Body of pancreas (tissue), 4 donors: ENCODE results near the gene P2RX5. TPM values are rescaled to one million over a fixed set of nuclear protein-coding genes. Genes with fewer than 3 reads are reported as not detected.

Source experiments
- ATAC-seq: fragments of 150-250 bp; one replicate; pipeline ENCODE4 v1.9.1; 2016
- DNase-seq, 4 donors: peaks; one replicate each; pipeline ENCODE4 v3.0.0-alpha.2; 2019
- H3K27ac ChIP-seq, 4 donors: fragments of 200-600 bp; sonication (generic); 1 replicate in 3 of 4; 2 replicates in 1 of 4; pipeline versions ENCODE4 v1.5.1 to v1.6.1; 2016 to 2019; ENCODE audit warnings: mild to moderate bottlenecking in 1 of 4, mixed read lengths in 1 of 4, moderate library complexity in 1 of 4
- H3K27me3 ChIP-seq, 2 donors: fragments of 200-600 bp; sonication (generic); one replicate each; pipeline ENCODE4 v1.6.0; 2016; ENCODE audit warnings: mild to moderate bottlenecking in 1 of 2
- H3K36me3 ChIP-seq, 2 donors: fragments of 200-600 bp; sonication (generic); replicated peaks in 1 of 2; 2 replicates each; pipeline ENCODE4 v1.5.1; 2016; ENCODE audit warnings: low read depth in 2 of 2; ENCODE audit not compliant: insufficient read depth in 1 of 2
- H3K4me1 ChIP-seq: fragments of 200-600 bp; sonication (generic); one replicate; pipeline ENCODE4 v1.6.0; 2016
- H3K4me3 ChIP-seq, 2 donors: fragments of 200-600 bp; sonication (generic); 1 replicate in 1 of 2; 2 replicates in 1 of 2; pipeline ENCODE4 v1.5.1; 2016 to 2019
- H3K9me3 ChIP-seq, 3 donors: fragments of 200-600 bp; sonication (generic); 1 replicate in 2 of 3; 2 replicates in 1 of 3; pipeline ENCODE4 v1.5.1; 2016
- CTCF ChIP-seq, 7 experiments: fragments of 450-650 bp in 4 of 7; fragments of 200-600 bp in 3 of 7; sonication (generic) in 3 of 7; IDR thresholded peaks; one replicate each; pipeline ENCODE4 v1.5.1; 2016 to 2019; ENCODE audit warnings: antibody characterized with exemption in 7 of 7
- POLR2A ChIP-seq, 3 donors: fragments of 450-650 bp; IDR thresholded peaks; one replicate each; pipeline ENCODE4 v1.6.1; 2016; ENCODE audit warnings: antibody characterized with exemption in 3 of 3, mild to moderate bottlenecking in 2 of 3
- WGBS, 2 donors: methylation state at CpG; one replicate each; pipeline ENCODE4 v1.1.5; 2017; 5-methylcytosine and 5-hydroxymethylcytosine counted together
- intact Hi-C: fragments of 100-400 bp; cut with DNase I; formaldehyde crosslinking; loops from one replicate; pipeline ENCODE4 v1.15.1; 2023
- total RNA-seq, 2 donors: library from RNA; depleted of rRNA; stranded (reverse); fragments of >200 nt; gene quantifications; one replicate each; pipeline ENCODE4 v1.1.0, GENCODE V29; 2016

Gene P2RX5
- total RNA-seq, 2 donors from 2014 or later = 0.52 to 0.99 TPM

- H3K36me3 ChIP-seq = peaks cover 0 to 4% of the 10 kb centered on the region in 2 donors
- 72 to 75% methylated on average over 8 to 17 of the region's 19 CpGs for WGBS, 2 donors
- ATAC-seq = no peak
Observed at GRCh38 chr17:3641717-3642486, 54.1 kb downstream of the P2RX5 start.

GRCh38 chr17:3641014-3641413 lies 54.9 kb downstream of the P2RX5 start:
- 34 to 45% methylated on average over 3 of the region's 3 CpGs for WGBS, 2 donors
- ATAC-seq = no peak
- H3K27me3 ChIP-seq = no peaks in the 10 kb centered on the region
- no peak overlapping the region for H3K4me3 ChIP-seq
- peaks cover 0 to 4% of the 10 kb centered on the region in 2 donors for H3K36me3 ChIP-seq
- H3K4me1 ChIP-seq = peaks cover 38% of the 10 kb centered on the region
- H3K27ac ChIP-seq = peak overlapping the region in 3 of 4 donors; percentile 58 to 85 (median 75)
- no peaks in the 10 kb centered on the region for H3K9me3 ChIP-seq
- no peak for DNase-seq
- intact Hi-C loops = no loop called here
- TF ChIP-seq CTCF (IDR thresholded peaks at IDR 0.05) = no peak
- no peak for TF ChIP-seq POLR2A (IDR thresholded peaks at IDR 0.05)

More at GRCh38 chr17:3641717-3642486, 54.1 kb downstream of the P2RX5 start:
- no peak for DNase-seq
- no peak overlapping the region for H3K27ac ChIP-seq
- H3K4me3 ChIP-seq = no peak overlapping the region
- peaks cover 38% of the 10 kb centered on the region for H3K4me1 ChIP-seq
- intact Hi-C loops = no loop called here
- H3K27me3 ChIP-seq = no peaks in the 10 kb centered on the region
- no peak for TF ChIP-seq POLR2A (IDR thresholded peaks at IDR 0.05)
- TF ChIP-seq CTCF (IDR thresholded peaks at IDR 0.05) = no peak
- H3K9me3 ChIP-seq = no peaks in the 10 kb centered on the region

- peak; percentile 62 to 84 (median 79) for DNase-seq
- Histone ChIP-seq H3K36me3 (peaks cover 0 to 4% of the 10 kb centered on the region in 2 donors), H3K9me3 (no peaks in the 10 kb centered on the region), H3K27me3 (no peaks in the 10 kb centered on the region), H3K4me3 (no peak overlapping the region), H3K4me1 (peaks cover 40% of the 10 kb centered on the region), H3K27ac (peak overlapping the region; percentile 51 to 85 (median 66))
- ATAC-seq = peak; percentile 36
- intact Hi-C loops = no loop called here
- WGBS, 2 donors = 27 to 31% methylated on average over 7 of the region's 7 CpGs
- peak in 1 of 3 donors; percentile 23 for TF ChIP-seq POLR2A (IDR thresholded peaks at IDR 0.05)
- TF ChIP-seq CTCF (IDR thresholded peaks at IDR 0.05) = peak in 2 of 7 experiments; percentile 8 to 21
Observed at GRCh38 chr17:3639981-3640596, 55.9 kb downstream of the P2RX5 start.

GRCh38 chr17:3636908-3637373 lies 59.0 kb downstream of the P2RX5 start:
- DNase-seq (no peak), ATAC-seq (no peak)
- TF ChIP-seq POLR2A (IDR thresholded peaks at IDR 0.05) = no peak
- TF ChIP-seq CTCF (IDR thresholded peaks at IDR 0.05) = no peak
- no peaks in the 10 kb centered on the region for H3K9me3 ChIP-seq
- H3K27ac ChIP-seq = peak overlapping the region; percentile 88 to 95 (median 92)
- 1 to 2% methylated on average over 15 to 27 of the region's 31 CpGs for WGBS, 2 donors
- H3K36me3 ChIP-seq = no peaks in the 10 kb centered on the region
- peaks cover 49% of the 10 kb centered on the region for H3K4me1 ChIP-seq
- H3K27me3 ChIP-seq = no peaks in the 10 kb centered on the region
- H3K4me3 ChIP-seq = peak overlapping the region; percentile 94
- intact Hi-C loops = no loop called here
